HG03060 (cell line): Measurements from ENCODE around the gene DDX54.
"Not testable (repeated sequence)": the region's sequence is repeated elsewhere in the genome, so short reads cannot be mapped to it uniquely, and the experiment has no call there.

ENCODE experiments used
- ATAC-seq: cut with Tn5 transposase; IDR thresholded peaks from one replicate; pipeline ENCODE4 v1.9.1; 2021; ENCODE audit warnings: low read depth, moderate number of reproducible peaks; ENCODE audit not compliant: unreplicated experiment

DDX54 gene

GRCh38 chr12:113221181-113221996 is 36.1 kb upstream of the DDX54 start, which contains the start of gene TPCN1:
Gene TPCN1 (plus strand): TSS chr12:113221464. CDS start chr12:113226853, 5,389 bp downstream.
- peak; percentile 89 for ATAC-seq

DNA sequence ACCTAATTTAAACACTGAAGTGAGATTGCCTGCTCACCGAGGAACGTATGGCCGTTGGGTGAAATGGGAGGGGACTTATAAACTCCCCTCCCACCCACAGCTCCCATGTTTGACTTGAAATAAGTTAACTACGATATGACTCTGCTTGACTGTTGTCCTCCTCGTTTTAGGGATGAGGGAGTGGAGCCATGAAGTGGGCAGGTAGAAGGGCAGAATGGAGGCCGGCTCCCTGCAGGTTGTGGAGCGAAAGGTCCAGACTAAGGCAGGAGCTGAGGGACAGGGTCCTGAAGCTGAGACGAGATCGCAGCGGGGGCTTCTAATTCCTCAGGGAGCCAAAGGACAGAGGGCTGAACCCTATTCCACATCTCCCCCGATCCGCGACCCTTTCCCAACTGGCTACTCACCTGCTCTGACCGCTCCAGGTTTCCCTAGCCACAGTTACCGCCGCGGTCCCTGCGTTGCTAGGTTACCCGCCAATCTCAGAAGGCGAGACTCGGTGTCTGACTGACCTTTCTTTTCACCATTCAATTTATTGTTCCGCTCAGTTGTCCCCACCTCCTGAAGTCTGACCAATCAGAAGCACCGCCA is 35.4 kb upstream of the DDX54 start:
- ATAC-seq: no peak

DNA sequence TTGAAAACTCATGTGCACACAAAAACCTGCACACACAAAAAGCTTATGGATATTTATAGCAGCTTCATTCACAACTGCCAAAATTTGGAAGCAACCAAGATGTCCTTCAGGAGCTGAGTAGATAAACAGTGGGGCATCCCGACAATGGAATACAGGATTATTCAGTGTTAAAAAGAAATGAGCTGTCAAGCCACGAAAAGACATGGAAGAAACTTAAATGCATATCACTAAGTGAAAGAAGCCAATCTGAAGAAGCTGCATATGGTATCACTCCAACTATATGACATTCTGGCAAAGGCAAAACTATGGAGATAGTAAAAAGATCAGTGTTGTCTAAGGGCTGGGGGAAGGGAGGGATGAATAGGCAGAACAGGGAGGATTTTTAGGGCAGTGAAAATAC is 30.7 kb upstream of the DDX54 start:
- ATAC-seq: no peak

DNA sequence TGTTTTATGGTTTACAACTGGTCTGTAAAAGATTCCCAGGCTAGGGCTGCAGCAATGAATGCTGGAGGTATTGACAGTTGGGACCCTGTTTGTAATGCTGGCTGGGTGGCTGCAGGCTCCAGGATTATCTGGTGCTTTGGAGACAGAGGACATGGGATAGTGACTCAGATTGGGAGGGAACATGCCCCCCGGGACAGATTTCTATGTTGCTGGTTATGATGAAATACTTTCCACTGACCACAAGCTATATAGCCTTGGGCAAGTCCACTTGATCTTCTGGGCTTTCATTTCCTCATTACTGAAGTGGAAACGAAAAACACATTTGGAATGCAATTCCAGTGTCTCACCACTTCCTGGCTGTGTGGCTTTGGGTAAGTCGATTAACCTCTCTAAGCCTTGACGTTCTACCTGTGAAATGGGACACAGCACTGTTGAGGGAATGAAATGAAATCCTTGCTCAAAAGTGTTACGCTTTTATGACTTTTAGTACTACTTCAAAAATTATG is 29.7 kb upstream of the DDX54 start:
- no peak for ATAC-seq

DNA sequence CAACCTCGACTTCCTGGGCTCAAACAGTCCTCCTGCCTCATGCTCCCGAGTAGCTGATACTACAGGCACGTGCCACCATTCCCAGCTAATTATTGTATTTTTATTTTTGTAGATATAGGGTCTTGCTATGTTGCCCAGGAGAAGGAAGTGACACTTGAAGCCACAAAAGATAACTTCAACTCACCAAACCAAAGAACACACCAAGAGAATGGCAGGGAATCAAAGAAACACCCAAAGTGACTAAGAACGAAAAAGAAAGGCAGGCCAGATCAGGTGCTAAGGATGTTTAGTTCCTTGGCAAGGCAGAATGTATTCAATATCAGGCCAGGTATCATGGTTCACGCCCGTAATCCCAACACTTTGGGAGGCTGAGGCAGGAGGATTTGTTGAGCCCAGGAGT is 25.9 kb upstream of the DDX54 start:
- no peak for ATAC-seq

DNA sequence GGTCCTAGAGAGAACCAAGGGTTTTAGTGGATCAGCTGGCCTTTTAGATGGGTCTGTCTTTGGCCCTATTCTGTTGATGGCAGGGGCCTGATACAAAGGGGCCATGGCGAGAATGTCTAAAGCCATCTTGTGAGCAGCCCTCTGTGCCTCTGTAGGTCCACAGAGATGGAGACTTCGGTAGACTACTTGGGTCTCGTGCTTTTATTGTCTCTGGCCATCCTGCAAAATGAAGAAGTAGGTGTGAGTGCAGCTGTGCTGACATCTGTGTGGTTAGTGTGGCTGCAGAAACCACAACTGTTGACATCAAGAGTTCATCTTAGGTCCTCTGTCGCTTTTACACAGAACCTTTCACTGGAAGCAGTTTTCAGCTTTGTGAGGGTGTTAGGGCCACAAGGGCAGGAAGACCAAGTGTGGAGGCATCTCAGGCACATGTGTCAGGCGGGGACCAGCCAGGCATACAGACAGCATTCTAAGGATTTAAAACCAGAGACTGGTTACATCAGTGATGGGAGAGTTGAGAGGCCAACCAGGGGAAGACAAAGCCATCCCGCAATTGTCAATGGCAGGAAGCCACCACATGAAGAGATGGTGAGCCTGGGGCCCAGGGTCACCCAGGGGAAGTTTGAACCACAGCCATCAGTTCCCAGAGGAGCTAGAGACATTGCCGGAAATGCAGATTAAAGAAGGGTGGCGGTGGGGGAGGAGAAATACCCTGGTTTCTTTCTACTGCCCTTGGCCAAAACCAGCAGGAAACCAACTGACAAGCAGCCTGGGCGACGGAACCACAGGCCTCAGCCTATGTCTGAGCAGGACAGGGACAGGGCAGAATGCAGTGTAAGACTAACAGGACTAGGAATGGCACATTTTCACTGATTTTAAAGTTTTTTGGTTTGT is 23.0 kb upstream of the DDX54 start:
- ATAC-seq: peak; percentile 58

DNA sequence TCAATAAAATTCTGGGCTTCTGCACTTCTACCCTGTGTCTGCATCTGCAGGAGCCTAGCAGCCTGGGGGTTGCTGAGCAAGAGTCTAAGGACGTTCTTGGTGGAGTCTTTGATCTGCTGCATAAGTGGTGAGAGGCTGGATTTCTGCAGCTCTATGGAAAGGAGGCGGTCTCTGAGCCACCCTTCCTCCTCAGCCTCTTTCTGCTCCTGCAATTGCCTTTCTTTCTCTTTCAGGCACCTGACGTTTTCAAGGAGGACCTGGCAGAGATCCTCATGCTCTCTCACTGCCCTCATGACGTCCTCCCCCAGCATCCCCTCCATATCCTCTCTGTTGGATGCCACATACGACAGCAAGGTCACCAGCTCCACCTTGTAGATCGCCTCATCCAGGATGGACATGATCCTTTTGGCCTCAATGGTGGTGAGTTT is 22.3 kb upstream of the DDX54 start:
- ATAC-seq: no peak

- ATAC-seq: not testable (repeated sequence)
These were observed 21.5 kb upstream of the DDX54 start for GRCh38 chr12:113206802-113207201.

GRCh38 chr12:113204804-113205203 is 19.5 kb upstream of the DDX54 start:
- ATAC-seq: no peak

DNA sequence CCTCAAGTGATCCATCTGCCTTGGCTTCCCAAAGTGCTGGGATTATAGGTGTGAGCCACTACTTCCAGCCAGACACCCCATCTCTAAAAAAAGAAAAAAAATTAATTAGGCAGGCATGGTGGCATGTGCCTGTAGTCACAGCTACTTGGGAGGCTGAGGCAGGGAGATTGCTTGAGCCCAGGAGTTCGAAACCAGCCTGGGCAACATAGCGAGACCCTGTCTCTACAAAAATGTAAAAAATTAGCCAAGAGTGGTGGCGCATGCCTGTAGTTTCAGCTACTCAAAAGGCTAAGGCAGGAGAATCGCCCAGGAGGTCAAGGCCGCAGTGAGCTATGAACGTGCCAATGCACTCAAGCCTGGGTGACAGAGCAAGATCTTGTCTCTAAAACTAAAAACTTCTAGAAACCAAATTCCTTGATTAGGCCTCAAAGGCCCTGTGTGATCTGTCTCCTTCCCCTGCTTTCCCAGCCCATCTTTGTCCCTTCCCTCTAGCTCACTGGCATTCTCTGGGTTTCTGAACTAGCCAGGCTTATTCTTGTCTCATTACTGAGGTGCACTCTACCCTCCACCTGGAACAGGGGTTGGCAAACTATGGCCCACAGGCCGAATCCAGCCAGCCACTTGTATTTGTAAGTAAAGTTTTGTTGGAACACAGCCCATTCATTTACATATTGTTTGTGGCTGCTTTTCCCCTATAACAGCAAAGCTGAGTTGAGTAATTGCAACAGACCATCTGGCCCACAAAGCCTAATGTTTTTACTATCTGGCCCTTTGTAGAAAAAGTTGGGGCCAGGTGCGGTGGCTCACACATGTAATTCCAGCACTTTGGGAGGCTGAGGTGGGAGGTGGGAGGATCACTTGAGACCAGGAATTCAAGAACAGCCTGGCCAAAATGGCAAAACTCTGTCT is 18.8 kb upstream of the DDX54 start:
- ATAC-seq: no peak

DNA sequence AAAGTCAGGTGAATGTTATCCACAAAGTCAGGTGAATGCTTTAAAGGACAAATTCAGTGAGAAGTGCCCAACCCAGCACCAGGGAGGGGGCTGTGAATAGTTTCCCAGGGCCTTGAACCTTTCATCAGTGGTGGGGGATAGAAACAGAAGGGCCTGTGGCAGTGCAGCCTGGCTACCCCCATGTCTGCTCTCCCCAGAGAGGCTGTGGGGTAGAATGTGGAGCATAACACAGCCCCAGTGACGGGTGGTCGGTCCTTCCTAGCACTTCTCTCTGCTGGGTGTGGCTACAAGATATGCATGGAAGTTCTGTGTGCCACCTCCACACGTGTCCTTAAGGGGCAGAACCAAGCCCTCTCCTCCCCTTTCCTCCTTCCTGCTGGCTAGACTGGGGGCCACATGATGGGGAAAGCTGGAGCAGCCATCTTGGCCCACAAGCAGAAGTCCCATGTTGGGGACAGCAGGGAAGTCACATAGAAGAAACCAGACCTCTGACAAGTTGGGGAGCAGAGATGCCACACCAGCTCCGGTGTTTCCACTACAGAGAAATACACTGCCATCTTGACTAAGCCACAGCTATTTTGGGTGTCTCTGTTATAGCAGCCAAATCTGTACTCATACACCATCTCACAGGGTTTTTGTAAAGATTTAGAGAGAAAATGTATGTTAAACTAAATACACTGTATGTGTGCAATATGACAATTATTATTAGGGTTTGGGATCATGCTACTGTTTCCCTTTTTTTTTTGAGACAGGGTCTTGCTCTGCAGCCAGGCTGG is 17.2 kb upstream of the DDX54 start:
- no peak for ATAC-seq

DNA sequence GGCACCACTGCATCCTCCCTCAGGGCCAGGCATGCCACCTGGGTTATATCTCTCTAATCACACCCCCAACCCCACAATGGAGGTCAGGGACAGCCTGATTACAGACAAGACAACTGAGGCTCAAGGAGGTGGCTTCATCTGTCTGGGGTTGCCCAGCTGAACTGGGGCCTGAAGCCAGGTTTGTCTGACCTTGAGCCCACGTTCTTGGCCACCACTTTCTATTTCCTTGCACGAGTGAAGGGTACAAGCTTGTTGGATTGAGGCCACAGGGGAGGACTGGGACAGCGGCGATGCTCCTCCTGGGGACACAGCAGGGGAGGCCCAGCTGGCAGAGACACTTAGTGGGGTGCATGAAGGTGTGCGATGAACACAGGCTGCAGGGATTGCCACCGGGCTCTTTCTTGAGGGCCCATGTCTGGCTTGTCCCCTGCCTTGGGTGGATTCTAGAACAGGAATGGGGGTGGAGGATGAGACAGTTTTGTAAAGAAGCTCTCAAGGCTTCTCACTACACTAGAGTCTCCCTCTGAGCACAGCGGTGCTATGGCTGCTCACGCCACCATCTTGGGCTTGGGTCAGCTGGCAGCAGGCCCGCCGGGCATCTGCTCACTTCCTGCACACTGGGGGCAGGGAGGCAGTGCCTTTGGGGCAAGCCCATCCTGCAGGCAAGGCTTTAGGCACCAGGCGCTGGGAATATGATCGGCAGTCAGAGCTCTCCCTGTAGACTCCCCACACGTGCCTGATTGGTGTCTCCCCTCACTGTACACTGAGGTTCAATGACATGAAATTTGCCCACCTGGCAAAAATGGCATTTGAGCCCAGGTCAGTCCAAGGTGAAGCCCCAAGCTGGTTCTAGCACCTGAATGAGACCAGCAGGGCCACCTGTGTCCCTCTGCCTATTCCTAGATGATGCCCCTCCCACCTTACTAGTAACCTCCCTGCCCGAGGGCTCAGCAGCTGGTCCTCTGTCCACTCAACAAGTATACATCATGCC is 16.2 kb upstream of the DDX54 start:
- no peak for ATAC-seq

DNA sequence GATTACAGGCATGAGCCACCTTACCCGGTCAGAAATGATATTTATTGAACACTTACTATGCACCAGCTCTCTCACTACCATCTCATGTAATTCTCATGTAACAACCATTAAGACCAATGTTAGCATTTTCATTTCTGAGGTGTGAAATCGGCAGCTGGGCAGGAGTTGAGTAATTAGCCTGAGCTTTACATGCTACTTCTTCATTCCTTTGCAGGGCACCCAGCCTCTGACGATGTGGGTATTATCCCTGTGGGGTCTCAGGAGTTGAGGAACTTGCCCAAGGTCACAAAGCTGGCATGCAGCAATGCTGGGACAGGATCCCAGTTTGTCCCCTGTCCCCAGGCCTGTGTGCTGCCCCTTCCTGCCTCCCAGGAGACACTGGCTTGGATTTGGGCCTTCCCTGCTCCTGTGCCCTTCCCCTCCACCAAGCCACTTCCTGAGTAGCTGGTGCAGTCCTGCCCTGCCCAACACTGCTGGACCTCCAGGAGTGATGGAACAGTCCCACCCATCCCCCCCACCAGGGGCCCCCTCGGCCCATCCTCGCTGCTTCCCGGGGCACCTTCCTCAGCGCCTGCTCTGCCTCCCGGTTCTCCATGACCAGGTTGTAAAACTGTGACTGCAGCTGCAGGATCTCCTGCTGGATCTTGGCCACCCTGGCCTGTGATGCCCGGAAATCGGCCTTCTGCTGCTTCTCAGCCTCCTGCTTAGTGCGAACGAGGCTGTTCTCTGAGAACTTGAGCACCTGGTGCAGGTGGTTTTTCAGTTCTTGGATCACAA is 14.9 kb upstream of the DDX54 start:
- ATAC-seq: no peak

DNA sequence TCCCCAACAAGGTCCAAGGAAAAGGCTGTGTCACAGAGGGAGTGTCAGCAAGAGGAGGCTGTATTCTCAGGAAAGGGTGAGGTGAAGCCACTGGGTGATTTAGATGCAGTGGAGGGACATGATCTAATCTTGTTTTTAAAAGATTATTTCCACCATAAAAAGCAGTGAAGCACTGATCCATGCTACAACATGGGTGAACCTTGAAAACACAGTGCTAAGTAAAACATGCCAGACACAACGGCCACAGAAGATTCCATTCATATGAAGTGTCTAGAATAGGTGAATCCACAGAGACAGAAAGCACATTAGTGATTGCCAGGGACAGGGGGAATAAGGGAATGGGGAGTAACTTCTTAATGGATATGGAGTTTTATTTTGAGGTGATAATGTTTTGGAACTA is 13.0 kb upstream of the DDX54 start:
- ATAC-seq: no peak

- no peak for ATAC-seq
These were observed 12.3 kb upstream of the DDX54 start for GRCh38 chr12:113197518-113198077.

GRCh38 chr12:113196990-113197389 is 11.7 kb upstream of the DDX54 start:
- no peak for ATAC-seq

DNA sequence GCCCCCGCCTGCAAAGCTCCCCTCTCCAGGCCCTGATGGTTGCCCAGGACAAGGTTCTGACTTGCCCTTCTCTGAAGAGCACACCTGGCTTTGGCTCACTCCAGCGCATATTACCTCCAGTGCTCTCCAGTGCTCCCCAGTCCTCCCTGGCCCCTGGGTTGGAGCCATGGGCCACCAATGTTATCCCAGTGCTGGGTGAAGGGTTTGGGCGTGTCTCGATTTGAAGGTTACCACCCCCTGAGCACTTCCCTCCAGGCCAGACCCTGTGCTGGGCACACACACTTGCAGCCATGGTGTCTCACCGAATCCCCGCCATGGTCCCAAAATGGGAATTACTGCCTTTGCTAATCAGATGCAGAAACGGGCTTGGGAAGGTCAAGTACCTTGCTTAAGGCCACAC is 11.3 kb upstream of the DDX54 start:
- ATAC-seq: no peak
